HG03175 (cell line): Measurements from ENCODE around the gene AP2A1.
"Not testable (repeated sequence)": the region's sequence is repeated elsewhere in the genome, so short reads cannot be mapped to it uniquely, and the experiment has no call there.

Experiments
- ATAC-seq: cut with Tn5 transposase; IDR thresholded peaks from one replicate; pipeline ENCODE4 v1.9.1; 2021; ENCODE audit warnings: mild to moderate bottlenecking, moderate library complexity; ENCODE audit not compliant: unreplicated experiment

Gene AP2A1

GRCh38 chr19:49809941-49810389 lies 43.2 kb downstream of the AP2A1 start:
- ATAC-seq: no peak

- no peak for ATAC-seq
Observed at GRCh38 chr19:49811328-49811727, 44.5 kb downstream of the AP2A1 start.

- no peak for ATAC-seq
Observed at GRCh38 chr19:49812452-49812996, 45.7 kb downstream of the AP2A1 start.

GRCh38 chr19:49812997-49813861 lies 46.4 kb downstream of the AP2A1 start, which contains the start of gene FUZ:
Gene FUZ (minus strand): TSS chr19:49813292. CDS start chr19:49813106, 186 bp downstream.
- peak; percentile 52 for ATAC-seq

- no peak for ATAC-seq
Observed at GRCh38 chr19:49814010-49814409, 47.2 kb downstream of the AP2A1 start.

GRCh38 chr19:49816590-49816989 lies 49.8 kb downstream of the AP2A1 start:
- ATAC-seq: no peak

GRCh38 chr19:49817964-49818648 lies 51.3 kb downstream of the AP2A1 start, which contains the start of gene MED25:
Gene MED25 (plus strand): TSS chr19:49818289. CDS start chr19:49818342, 53 bp downstream.
- ATAC-seq: peak; percentile 63

GRCh38 chr19:49818649-49819370 lies 52.0 kb downstream of the AP2A1 start:
- no peak for ATAC-seq

- ATAC-seq: not testable (repeated sequence)
Observed at GRCh38 chr19:49819452-49820115, 52.8 kb downstream of the AP2A1 start.

- no peak for ATAC-seq
Observed at GRCh38 chr19:49820125-49820524, 53.3 kb downstream of the AP2A1 start.

- ATAC-seq: no peak
Observed at GRCh38 chr19:49823472-49823871, 56.7 kb downstream of the AP2A1 start.

- ATAC-seq: no peak
Observed at GRCh38 chr19:49824662-49825061, 57.9 kb downstream of the AP2A1 start.

GRCh38 chr19:49827034-49827433 lies 60.2 kb downstream of the AP2A1 start:
- no peak for ATAC-seq

GRCh38 chr19:49829200-49829599 lies 62.4 kb downstream of the AP2A1 start:
- no peak for ATAC-seq

GRCh38 chr19:49829721-49830120 lies 62.9 kb downstream of the AP2A1 start:
- no peak for ATAC-seq

- ATAC-seq: no peak
Observed at GRCh38 chr19:49830766-49831165, 64.0 kb downstream of the AP2A1 start.

- ATAC-seq: no peak
Observed at GRCh38 chr19:49831592-49831991, 64.8 kb downstream of the AP2A1 start.

- no peak for ATAC-seq
Observed at GRCh38 chr19:49832556-49832955, 65.8 kb downstream of the AP2A1 start.

- ATAC-seq: no peak
Observed at GRCh38 chr19:49833599-49833998, 66.8 kb downstream of the AP2A1 start.

- ATAC-seq: no peak
Observed at GRCh38 chr19:49835562-49835961, 68.8 kb downstream of the AP2A1 start.
